ENCODE measurements around the gene SLC46A2. TPM values are rescaled to one million over a fixed set of nuclear protein-coding genes. Genes with fewer than 3 reads are reported as not detected.

The SLC46A2 gene
- total and polyA plus RNA-seq, 2 of the 8 experiments (the other 6 are each of a cell fraction or from before 2014, with no cell fraction given), result 0.03 TPM; not detected in 1

GRCh38 chr9:112836394-112836793 lies 54.3 kb downstream of the SLC46A2 start (continued):
- TF ChIP-seq CHD7 (IDR thresholded peaks at IDR 0.05; ENCODE audit: insufficient replicate concordance, low read length), result no peak
- no peak for TF ChIP-seq KDM4A (IDR thresholded peaks at IDR 0.05; ENCODE audit: low read depth, low read length, severe bottlenecking)
- no peak for TF ChIP-seq KDM5A (IDR thresholded peaks at IDR 0.05; ENCODE audit: low read length)
- TF ChIP-seq E2F6 (IDR thresholded peaks at IDR 0.05), result no peak
- TF ChIP-seq HDAC2 (IDR thresholded peaks at IDR 0.05; ENCODE audit: borderline replicate concordance in 1 of 2, low read depth in 2 of 2, low read length in 2 of 2), result no peak
- TF ChIP-seq ATF2 (IDR thresholded peaks at IDR 0.05; ENCODE audit: low read length), result no peak
- TF ChIP-seq YY1 (IDR thresholded peaks at IDR 0.05; ENCODE audit: low read depth, low read length), result no peak
- TF ChIP-seq CTBP2 (IDR thresholded peaks at IDR 0.05; ENCODE audit: borderline replicate concordance, insufficient read depth, insufficient read length, low read length), result no peak
- TF ChIP-seq SP2 (IDR thresholded peaks at IDR 0.05; ENCODE audit: low read length), result no peak
